Suppressor macrophage treated with lipopolysaccharide for 4 hours (primary cell): ENCODE measurements around the gene KLF17.

Source experiments
- DNase-seq: peaks from one replicate; pipeline ENCODE4 v3.0.0-alpha.2; 2020

The KLF17 gene

DNA sequence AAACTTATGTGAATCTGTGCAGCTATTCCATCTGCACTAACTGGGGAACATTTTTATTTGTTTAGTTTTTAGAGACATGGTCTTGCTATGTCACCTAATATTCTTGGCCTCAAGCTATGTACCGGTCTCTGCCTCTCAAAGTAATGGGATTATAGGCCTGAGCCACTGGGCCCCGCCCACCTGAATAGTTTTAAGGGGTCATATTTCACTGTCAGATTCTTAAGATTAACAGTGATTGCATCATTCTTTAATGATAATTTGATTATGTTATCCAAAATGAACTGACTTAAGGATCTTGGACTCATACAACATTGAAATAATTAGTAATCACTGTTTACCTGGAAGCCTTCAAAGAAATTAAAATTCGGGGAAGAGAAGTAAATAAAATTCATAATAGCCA lies 35.4 kb downstream of the KLF17 start:
- DNase-seq = no peak

DNA sequence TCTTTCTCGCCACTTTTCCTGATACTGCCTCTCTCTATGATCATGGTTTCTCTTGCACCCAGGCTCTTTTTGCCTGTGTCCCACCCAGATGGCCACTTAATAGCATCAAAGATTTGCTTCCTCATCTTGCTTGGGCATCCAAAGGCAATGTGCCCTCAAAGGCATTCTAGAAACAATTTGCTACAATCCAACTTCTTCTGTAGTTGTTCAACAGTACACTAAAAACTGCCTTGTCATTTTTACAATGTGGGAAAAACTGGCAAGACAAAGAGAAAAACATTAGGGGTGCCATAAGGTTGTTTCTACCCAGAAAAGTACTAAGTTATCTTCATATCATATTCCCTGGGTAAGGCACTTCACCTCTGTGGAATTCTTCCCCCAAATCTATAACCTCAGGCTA lies 39.3 kb downstream of the KLF17 start:
- DNase-seq = no peak

GRCh38 chr1:44158871-44159270 lies 40.2 kb downstream of the KLF17 start:
- no peak for DNase-seq

DNA sequence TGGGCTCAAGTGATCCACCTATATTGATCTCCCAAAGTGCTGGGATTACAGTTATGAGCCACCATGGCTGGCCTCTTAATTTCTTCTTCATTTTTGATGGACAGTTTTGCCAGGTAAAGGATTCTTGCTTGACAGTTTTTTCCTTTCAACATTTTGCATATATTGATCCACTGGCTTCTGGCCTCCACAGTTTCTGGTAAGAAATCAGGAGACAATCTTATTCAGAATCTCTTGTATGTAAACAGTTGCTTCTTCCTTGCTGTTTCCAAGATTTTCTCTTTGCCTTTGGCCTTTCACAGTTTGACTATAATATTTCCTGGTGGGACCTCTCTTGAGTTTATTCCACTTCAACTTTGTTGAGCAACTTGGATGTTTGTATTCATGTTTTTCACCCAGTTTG lies 42.9 kb downstream of the KLF17 start:
- no peak for DNase-seq

DNA sequence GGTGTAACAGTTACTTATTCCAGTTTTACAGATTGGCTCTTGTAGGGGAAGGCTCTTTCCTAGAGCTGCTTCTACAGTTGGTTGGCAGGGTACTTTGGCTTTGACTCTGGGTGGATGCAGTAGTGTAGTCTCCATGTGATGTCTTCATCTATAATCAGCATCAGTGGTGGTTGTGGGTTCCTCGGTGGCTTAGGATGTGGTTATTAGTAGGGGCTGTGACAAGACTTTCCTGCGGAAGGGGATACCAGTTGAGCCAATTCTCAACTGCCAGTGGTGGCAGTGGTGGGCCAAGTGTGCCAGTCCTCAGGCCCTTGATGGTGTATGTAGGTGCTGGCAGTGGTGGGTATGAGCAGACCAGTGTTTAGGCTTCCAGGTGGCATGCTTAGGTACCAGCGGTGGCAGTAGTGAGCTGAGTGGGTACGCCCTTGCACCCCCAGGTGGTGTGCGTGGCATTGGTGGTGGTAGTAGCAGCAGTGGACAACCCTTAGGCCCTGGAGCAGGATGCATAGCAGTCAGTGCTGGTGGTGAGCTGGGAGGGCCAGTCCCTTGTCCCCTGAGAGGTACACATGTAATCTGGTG lies 50.0 kb downstream of the KLF17 start:
- no peak for DNase-seq

- DNase-seq = no peak
Observed at GRCh38 chr1:44170281-44170823, 51.7 kb downstream of the KLF17 start.

DNA sequence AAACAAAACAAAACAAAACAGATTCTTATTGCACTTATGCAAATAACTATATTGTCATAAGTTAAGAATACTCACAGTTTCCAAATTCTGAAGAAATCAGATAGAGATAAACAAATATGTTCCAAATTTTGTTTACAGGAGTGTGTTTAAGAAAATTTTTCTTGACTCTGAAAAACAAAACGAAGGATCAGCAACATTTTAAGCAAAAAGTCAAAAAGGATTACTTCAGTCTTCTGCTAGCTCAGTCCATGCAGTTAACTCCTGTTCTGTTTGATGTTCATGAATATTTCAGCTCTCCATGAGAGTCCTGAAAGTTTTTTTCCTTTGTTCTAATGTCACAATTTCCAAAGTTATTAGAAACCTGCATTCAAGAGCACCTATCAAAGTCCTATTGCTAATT lies 56.0 kb downstream of the KLF17 start:
- DNase-seq = no peak
